ENCODE results near the gene CLDN15.

GRCh38 chr7:101207459-101207858 is 30.1 kb downstream of the CLDN15 start:
- TF ChIP-seq CTCF (optimal IDR thresholded peaks at IDR 0.05 in 1 of 3, IDR thresholded peaks at IDR 0.05 in 1 of 3, conservative IDR thresholded peaks at IDR 0.05 in 1 of 3; ENCODE audit: extremely low read depth in 1 of 3, insufficient read depth in 2 of 3, low read length in 3 of 3) (no peak), EZH2 (IDR thresholded peaks at IDR 0.05; ENCODE audit: low read length) (no peak)

All from keratinocyte (primary cell).